Central memory CD4-positive, alpha-beta T cell (primary cell): Measurements from ENCODE around the gene NACC1.

Experiments used
- DNase-seq: peaks from one replicate; pipeline ENCODE4 v3.0.0; 2022

The NACC1 gene

GRCh38 chr19:13089139-13089856 lies 28.8 kb upstream of the NACC1 start:
- no peak for DNase-seq

DNA sequence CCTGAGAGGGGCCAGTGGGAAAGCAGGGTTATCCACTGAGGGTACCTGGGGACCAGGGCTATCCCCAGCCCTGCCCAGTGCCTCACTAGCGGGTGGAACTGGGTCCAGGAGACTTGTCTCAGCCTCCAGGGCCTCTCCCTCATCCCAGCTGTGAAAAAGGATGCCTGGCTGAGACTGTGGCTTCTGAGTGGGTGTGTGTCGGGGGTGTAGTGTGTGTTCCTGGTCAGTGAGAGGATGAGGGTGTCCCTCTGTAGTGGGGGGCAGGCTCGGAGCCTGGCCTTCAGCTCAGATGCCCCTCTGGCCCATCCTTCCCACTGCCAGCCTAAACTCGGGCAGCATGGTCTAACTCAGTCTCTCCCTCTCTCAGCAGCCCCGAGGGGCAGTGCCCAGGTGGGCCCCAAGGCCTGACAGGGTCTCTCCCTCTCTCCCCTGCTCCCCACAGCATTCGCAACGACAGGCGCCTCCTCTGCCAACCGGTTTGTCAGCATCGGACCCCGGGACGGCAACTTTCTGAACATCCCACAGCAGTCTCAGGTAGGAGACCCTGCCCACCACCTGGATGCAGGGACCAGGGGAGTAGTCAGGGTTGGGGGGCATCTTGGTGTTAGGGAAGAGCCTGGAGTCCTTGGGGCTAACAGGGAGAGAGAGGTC lies 28.1 kb upstream of the NACC1 start:
- no peak for DNase-seq

- DNase-seq = no peak
Observed at GRCh38 chr19:13090511-13091231, 27.4 kb upstream of the NACC1 start.

GRCh38 chr19:13091400-13092157 lies 26.5 kb upstream of the NACC1 start:
- DNase-seq = no peak

- no peak for DNase-seq
Observed at GRCh38 chr19:13092158-13092543, 25.9 kb upstream of the NACC1 start.

GRCh38 chr19:13092606-13093235 lies 25.3 kb upstream of the NACC1 start:
- no peak for DNase-seq

- DNase-seq = peak; percentile 73
Observed at GRCh38 chr19:13093407-13094105, 24.5 kb upstream of the NACC1 start.

- no peak for DNase-seq
Observed at GRCh38 chr19:13094106-13094504, 24.0 kb upstream of the NACC1 start.

- DNase-seq = no peak
Observed at GRCh38 chr19:13094771-13095392, 23.2 kb upstream of the NACC1 start.

- DNase-seq = no peak
Observed at GRCh38 chr19:13095393-13095784, 22.7 kb upstream of the NACC1 start.

GRCh38 chr19:13095934-13096927 lies 21.8 kb upstream of the NACC1 start:
- DNase-seq = no peak

DNA sequence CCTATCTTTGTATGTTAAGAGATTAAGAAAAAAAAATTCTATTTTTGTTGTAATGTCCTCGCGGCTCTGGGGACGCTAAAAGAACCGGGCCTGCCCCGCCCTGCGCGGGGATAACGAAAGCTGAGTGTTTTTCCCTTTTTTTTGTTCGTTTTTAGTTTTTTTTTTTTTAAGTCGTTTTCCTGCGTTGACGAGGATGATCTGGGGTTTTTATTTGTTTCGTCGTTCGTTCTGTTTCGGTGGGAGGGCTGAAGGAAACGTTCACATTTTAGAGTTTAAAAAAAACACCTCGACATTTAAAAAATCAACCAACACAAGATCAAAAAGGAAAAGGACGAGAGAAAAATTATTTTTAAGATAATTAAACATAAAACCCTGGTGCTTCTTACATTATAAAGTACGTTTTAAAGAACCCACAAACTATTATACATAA lies 21.0 kb upstream of the NACC1 start:
- DNase-seq = peak; percentile 19

- no peak for DNase-seq
Observed at GRCh38 chr19:13097463-13098258, 20.4 kb upstream of the NACC1 start.

GRCh38 chr19:13098277-13099072 lies 19.6 kb upstream of the NACC1 start:
- peak; percentile 36 for DNase-seq

DNA sequence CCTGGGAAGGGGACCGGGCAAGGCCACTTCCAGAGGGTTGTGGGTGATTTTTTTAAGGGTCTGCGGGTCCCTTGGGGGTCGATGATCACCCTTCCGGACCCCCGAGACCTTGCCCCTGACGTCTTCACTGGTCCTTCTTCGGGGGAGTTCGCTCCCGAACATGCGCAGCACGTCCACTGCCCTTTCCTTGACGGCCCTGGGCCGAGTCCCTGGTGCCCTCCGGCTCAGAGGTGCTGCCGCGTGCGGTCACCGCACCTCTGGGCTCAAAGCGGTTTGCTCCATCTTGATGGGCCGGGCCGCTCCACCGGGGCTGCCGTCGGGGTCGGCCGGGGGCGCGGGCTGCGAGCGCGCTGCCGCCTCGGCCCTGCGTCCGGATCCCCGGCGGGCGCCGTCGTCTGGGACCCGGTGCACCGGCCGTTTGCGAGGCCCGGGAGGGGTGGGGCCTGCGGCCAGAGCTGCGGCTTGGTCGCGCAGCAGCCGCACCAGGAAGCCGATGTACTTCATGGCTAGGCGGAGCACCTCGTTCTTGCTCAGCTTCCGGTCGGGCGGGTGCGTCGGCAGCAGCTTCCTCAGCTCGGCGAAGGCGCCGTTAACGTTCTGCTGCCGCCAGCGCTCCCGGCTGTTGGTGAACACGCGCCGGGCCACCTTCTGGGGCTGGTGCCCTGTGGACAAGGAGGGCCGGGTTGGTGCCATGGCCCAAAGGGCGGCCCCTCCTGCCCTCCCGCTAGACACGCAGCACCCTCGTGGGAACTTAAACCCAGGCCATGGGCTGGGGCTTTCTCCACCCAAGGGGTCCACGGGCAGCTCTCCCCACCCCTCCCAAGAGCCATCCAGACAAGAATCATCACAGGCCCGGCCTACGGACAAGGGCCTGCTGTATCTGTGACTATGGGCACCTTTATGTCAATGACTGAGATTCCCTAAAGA lies 18.7 kb upstream of the NACC1 start:
- peak; percentile 84 for DNase-seq

DNA sequence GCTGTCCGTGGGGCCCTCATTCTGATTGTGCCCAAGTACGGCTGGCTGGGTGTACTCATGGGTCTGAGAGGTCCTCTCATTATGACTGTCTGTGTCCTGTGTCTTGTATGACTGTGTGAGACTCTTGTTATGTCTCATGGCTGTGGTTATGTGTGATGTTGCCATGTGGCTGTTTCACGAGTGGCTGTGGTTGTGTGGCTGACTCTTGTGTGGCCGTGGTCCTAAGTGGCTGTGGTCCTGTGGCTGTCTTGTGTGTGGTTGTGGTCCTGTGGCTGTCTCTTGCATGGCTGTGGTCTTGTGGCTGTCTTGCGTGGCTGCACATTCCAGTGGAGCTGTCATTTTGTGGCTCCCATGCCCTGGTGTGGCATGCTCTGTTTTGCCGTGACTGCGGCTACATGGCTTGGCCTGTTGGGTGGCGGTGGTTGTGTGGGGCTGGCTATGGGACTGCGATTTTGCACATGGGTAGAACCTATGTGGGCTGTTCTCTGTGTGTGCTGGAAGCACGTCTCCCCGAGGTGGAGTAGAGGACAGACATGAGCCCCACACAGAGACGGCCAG lies 18.0 kb upstream of the NACC1 start:
- DNase-seq = peak; percentile 60
